Ishikawa (cell line): Measurements from ENCODE around the gene RNF214.

ENCODE experiments used
- CEBPB ChIP-seq: IDR thresholded peaks from 2 replicates; pipeline ENCODE4 v1.6.1; 2012
- EP300 ChIP-seq: IDR thresholded peaks from 2 replicates; pipeline ENCODE4 v1.6.1; 2012; ENCODE audit warnings: borderline replicate concordance
- MAX ChIP-seq: IDR thresholded peaks from 2 replicates; pipeline ENCODE4 v1.6.1; 2012
- RAD21 ChIP-seq: IDR thresholded peaks from 2 replicates; pipeline ENCODE4 v1.6.1; 2012; ENCODE audit warnings: low read depth
- REST ChIP-seq: IDR thresholded peaks from 2 replicates; pipeline ENCODE4 v1.6.1; 2012; ENCODE audit warnings: low read depth, mild to moderate bottlenecking
- TAF1 ChIP-seq: IDR thresholded peaks from 2 replicates; pipeline ENCODE4 v1.6.1; 2012; ENCODE audit warnings: low read depth, mild to moderate bottlenecking
- TCF12 ChIP-seq: IDR thresholded peaks from 2 replicates; pipeline ENCODE4 v1.6.1; 2012; ENCODE audit warnings: low read depth
- USF1 ChIP-seq: IDR thresholded peaks from 2 replicates; pipeline ENCODE4 v1.6.1; 2012
- YY1 ChIP-seq: IDR thresholded peaks from 2 replicates; pipeline ENCODE4 v1.6.1; 2012; ENCODE audit warnings: low read depth

GRCh38 chr11:117188620-117189081 lies 43.8 kb upstream of the RNF214 start:
- no peak for TF ChIP-seq EP300
- TF ChIP-seq YY1: no peak
- no peak for TF ChIP-seq CEBPB
- TF ChIP-seq TAF1: no peak
- TF ChIP-seq USF1: no peak
- TF ChIP-seq MAX: no peak
- TF ChIP-seq TCF12: no peak
- no peak for TF ChIP-seq REST
- no peak for TF ChIP-seq RAD21
